Right lobe of liver (tissue), 4 donors: ENCODE data around the gene CDKAL1.

Source experiments
- POLR2A ChIP-seq: fragments of 450-650 bp; IDR thresholded peaks from one replicate; pipeline ENCODE4 v1.6.1; 2017; ENCODE audit warnings: antibody characterized with exemption, mild to moderate bottlenecking
- TF ChIP-seq, protein P1 (sequence below), 4 donors: fragments of 200-600 bp in 3 of 4; fragments of 450-650 bp in 1 of 4; IDR thresholded peaks; one replicate each; pipeline versions ENCODE4 v1.5.1 to v1.8.0; 2016 to 2022; ENCODE audit warnings: antibody characterized with exemption in 4 of 4, mild to moderate bottlenecking in 2 of 4
- donor health status: DM: no; HTN: no; CAD: no.
- donor health status: DM: no; HTN: no; CAD: no.
- donor health status: DM: no; HTN: yes; CAD: no.

DNA sequence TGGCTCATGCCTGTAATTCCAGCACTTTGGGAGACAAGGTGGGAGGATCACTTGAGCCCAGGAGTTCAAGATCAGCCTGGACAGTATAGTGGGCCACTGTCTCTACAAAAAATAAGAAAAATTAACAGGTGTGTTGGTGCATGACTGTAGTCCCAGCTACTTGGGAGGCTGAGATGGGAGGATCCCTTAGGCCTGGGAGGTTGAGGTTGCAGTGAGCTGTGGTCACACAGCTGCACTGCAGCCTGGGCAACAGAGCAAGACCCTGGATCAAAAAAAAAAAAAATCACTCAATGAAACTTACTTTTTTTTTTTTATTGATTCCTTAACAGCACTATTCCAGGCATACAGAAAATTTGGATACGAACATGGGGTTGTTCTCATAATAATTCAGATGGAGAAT is 14.0 kb downstream of the CDKAL1 start:
- TF ChIP-seq, protein P1, sequence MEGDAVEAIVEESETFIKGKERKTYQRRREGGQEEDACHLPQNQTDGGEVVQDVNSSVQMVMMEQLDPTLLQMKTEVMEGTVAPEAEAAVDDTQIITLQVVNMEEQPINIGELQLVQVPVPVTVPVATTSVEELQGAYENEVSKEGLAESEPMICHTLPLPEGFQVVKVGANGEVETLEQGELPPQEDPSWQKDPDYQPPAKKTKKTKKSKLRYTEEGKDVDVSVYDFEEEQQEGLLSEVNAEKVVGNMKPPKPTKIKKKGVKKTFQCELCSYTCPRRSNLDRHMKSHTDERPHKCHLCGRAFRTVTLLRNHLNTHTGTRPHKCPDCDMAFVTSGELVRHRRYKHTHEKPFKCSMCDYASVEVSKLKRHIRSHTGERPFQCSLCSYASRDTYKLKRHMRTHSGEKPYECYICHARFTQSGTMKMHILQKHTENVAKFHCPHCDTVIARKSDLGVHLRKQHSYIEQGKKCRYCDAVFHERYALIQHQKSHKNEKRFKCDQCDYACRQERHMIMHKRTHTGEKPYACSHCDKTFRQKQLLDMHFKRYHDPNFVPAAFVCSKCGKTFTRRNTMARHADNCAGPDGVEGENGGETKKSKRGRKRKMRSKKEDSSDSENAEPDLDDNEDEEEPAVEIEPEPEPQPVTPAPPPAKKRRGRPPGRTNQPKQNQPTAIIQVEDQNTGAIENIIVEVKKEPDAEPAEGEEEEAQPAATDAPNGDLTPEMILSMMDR (IDR thresholded peaks at IDR 0.05): no peak
- no peak for TF ChIP-seq POLR2A
